PC-3 (cell line): ENCODE data around the gene ZNF532.

Source experiments
- CTCF ChIP-seq: fragments of 300-600 bp; sonication (generic); conservative IDR thresholded peaks from 2 replicates; pipeline ENCODE4 v1.5.1; 2017; ENCODE audit warnings: antibody characterized with exemption, low read depth, mild to moderate bottlenecking, low read length
- EZH2 ChIP-seq: fragments of 300-600 bp; sonication (generic); IDR thresholded peaks from one replicate; pipeline ENCODE4 v1.6.1; 2017; ENCODE audit warnings: antibody characterized with exemption, mild to moderate bottlenecking, low read length; ENCODE audit not compliant: unreplicated experiment

GRCh38 chr18:59011786-59012185 is 147.1 kb downstream of the ZNF532 start:
- no peak for TF ChIP-seq CTCF
- TF ChIP-seq EZH2, result no peak
